Renal cortical epithelial cell (primary cell): ENCODE results near the gene STK4. TPM values are rescaled to one million over a fixed set of nuclear protein-coding genes. Genes with fewer than 3 reads are reported as not detected.

Experiments used
- DNase-seq: peaks from one replicate; pipeline ENCODE4 v3.0.0-alpha.2; 2011; ENCODE audit warnings: low read depth
- total RNA-seq: library from RNA; depleted of rRNA; stranded (reverse); fragments of >200 nt; gene quantifications from 2 replicates; pipeline ENCODE4 v1.2.3, GENCODE V29; 2014

The STK4 gene
- total RNA-seq, 1 donor from 2014 or later: 41.2 TPM

DNA sequence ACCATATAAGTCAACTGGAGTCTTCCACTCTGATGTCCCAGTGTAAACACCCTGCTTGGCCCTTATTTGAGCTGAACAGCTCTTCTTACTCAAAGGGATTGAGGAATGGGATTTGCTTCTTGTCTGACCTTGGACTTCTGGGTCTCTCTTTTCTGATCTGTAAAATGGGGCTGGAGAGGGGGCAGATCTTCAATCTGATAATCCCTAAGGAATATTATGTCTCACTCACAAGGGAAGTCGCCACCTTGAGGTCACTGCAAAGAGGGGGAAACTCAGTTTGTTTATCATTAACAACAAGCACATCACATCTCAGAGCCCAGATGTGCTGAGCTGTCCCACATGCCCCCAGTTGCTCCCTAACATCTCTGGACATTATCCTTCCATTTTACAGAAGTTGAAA lies 119.6 kb downstream of the STK4 start:
- DNase-seq: no peak

DNA sequence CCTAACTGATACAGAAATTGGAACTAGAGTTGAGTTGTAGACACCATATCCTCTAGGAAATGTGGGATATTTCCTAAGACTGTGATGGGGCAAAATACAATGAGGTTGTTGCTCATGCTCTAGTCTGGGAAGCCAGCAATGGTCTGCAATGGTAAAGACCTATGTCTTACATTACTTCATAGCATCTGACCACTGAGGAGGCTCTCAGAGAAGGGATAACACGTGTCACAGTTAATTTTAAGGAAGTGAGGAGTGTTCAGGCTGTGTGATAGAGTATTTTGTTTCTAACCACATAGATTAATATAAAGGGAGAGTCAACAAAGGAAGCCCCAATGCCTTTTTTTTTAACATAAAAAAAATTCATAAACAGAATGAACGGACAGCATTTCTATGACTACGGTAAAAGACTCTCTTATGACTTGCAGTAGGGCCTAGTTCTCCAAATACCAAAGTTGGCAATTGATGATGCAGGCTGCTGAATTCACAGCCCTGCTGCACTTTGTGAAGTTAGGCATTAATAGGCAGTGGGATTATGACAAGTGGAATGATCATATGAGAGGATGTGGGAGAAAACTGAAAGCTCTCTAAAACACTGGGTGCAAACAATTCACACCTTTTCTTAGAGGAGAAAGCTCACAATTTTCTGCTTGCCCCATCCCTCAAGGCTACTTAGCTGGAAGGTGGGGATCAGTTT lies 120.9 kb downstream of the STK4 start:
- DNase-seq: peak; percentile 63

DNA sequence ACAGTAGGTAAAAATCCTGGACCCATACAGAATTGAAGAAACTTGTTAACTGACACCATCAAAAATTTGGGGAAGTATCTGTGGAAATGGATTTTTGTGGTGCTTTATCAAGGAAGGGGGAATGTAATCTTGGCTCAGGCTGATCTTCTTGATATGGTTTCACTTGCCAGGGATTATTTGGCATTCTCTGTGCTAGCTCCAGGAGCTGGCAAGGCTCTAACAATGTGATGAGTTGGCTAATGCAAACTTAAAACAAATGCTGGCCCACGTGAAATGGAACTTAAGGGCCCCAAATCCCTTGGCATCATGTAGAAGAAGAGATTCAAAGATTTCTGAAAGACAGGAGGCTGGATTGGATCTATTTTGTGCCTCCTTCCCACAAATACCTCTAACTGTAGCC lies 121.5 kb downstream of the STK4 start:
- no peak for DNase-seq

DNA sequence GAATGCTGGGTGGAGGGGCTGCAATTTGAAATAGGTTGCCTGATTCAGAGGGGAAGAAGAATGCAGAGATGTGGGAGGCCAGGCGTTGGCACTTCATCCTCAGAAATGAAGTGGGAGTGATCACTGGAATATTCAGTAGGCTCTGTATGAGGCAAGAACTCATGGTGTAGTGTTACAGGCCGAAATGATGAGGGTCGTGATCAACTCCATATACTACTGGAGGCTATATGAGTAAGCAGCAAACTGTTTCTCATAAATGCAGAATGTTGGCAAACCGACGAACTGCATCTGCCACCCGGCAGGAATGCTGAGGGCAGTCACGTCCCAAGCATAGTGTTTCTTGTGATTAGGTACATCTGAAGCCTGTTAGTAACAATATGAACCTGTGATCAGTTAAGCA lies 121.9 kb downstream of the STK4 start:
- peak; percentile 97 for DNase-seq

DNA sequence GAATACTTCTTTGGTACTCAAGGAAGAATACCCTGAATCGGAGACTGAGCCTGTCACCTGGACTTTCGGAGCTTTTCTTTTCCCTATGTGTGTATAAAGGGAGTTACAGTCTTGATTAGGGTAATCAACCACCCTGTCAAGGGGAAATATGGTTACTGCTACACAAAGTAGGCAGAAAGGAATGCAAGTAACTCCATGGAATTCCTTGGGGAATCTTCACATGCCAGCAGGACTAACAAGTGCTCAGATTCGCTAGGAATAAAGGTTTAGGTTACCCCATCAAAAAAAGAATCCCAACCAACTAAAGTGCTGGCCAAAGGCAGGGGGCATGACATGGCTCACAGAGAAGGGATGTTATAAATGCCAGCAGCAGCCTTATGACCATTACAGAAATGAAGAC lies 124.2 kb downstream of the STK4 start:
- no peak for DNase-seq

DNA sequence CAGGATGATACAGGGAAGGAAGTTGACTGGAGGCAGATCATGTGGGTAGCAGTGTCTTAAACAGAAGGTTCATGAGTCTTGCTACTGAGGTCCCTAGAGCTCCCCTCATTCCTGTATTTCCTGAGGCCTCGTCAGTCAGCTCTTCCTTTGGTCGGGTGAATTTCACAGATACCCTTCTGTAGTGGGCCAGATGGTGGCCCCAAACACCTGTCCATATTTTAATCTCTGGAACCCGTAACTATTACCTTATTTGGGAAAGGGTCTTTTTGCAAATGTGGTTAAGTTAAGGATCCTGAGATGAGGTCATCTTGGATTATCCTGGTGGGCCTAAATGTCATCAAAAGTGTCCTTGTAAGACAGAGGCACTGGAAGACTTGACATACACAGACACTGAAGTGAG lies 125.1 kb downstream of the STK4 start:
- no peak for DNase-seq

DNA sequence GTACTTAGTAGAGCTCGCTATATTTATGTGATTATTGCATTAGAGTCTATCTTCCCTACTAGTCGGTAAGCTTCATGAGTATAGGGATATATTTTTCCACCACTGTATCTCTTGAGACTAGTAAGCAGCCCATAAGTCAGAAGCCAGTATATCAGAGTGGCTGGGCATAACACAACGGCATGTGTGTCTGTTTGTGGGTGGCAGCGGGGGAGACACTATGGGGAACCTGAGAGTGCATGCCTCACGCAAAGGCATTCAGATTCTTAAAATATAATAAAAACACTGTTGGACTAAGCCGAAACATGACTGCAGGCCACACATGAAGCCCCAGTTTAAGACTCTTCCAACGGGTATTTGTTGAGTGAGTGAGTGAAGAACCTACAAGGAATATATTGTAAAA lies 126.6 kb downstream of the STK4 start:
- no peak for DNase-seq

DNA sequence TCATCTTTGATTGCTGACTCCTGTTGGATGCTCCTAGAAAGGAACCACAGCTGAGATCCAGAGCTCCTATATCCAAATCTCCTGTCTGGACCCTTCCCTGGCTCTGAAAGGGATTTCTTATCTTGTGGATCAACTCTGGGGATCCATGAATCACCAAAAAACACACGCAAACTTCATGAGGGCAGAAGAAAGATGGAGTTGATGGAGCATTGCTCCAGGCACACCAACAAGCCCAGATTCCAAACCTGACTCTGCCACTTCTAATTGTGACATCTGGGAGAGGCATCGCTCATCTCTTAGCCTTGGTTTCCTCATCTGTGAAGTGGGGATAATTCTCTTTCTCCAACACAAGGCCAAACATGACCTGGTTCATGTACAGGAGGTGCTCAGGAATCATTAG lies 127.9 kb downstream of the STK4 start:
- DNase-seq: no peak

DNA sequence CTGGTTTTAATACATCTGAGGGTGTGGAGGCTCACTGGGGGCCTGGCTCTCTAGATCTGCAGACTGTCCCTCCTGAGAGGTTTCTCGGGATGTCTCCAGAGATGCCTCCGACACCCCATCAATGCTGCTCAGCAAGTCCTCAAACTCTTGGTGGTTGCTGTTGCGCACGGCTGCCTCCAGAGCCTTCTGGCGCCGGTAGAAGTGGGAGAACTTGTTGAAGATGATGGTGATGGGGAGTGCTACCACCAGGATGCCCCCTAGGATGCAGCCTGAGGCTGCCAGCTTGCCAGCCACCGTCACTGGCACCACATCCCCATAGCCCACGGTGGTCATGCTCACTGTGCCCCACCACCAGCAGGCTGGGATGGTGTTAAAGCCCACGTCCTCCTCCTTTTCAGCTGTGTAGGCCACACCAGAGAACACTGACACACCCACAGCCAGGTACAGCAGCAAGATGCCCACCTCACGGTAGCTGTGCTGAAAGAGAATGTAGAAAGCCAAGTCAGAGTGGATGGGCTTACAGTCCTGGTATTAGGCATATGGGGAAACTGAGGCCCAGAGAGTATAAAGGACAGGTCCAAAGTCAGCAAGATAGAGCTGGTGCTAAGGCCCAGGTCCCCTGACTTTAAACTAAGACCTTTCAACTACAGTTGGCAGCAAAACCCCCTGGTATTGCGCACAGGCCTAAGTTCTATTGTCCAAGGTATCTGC lies 128.7 kb downstream of the STK4 start:
- no peak for DNase-seq

DNA sequence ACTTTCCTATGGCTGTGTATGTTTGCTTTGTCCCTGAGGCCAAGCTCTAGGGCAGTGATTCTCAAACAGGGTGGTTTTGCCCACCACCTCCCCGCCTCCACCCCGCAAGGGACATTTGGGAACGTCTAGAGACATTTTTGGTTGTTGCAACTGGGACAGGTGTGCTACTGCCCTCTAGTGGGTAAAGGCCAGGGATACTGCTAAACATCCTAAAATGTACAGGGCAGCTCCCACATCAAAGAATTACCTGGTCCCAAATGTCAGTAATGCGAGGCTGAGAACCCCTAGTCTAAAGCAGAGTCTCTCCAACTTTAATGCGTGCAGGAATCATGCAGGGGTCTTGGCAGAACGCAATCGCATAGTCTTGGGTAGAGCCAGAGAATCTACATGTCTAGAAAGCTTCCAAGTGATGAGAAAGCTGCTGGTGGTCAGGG lies 129.5 kb downstream of the STK4 start:
- DNase-seq: peak; percentile 54

DNA sequence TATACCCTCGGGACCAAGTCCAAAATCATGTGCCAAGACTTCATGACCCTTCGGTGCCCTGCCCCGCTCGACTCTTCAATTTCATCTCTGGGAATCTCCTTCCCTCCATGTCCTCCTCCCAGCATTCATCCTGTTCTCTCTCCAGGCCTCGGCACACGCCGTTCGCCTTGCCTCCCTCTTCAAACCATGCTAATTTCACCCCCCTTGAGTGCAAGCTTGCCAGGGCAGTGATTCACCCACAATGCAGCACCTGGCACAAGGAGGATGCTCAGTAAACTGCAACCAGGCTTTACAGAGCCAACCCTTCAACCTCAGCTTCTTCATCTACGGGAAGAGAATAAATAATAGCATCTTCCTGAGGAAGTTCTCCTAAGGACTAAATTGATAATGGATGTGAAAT lies 130.5 kb downstream of the STK4 start:
- DNase-seq: no peak

DNA sequence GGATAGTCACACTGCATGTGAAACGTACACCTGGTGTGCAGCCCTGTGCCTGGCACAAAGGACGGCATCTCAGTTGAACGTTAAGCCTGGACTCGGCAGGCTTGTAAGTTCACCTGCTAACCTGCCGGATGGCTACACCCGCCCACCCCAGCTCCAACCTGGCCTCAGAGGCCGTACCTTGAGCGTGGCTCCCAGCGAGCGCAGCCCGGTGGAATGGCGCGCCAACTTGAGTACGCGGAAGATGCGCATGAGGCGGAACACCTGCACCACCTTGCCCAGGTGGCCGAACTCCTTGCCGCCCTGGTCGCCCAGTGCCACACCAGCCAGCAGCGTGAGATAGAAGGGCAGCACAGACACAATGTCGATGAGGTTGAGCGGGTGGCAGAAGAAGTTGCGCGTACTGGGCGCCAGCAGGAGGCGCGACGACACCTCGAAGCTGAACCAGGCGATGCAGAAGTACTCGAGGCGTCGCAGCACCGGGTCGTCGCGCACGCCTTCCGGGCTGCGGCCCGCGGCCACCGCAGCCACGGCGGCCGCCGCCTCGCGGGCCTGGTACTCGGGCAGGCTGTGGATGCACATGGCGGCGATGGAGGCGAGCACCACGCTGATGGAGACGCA lies 131.3 kb downstream of the STK4 start:
- DNase-seq: peak; percentile 48

DNA sequence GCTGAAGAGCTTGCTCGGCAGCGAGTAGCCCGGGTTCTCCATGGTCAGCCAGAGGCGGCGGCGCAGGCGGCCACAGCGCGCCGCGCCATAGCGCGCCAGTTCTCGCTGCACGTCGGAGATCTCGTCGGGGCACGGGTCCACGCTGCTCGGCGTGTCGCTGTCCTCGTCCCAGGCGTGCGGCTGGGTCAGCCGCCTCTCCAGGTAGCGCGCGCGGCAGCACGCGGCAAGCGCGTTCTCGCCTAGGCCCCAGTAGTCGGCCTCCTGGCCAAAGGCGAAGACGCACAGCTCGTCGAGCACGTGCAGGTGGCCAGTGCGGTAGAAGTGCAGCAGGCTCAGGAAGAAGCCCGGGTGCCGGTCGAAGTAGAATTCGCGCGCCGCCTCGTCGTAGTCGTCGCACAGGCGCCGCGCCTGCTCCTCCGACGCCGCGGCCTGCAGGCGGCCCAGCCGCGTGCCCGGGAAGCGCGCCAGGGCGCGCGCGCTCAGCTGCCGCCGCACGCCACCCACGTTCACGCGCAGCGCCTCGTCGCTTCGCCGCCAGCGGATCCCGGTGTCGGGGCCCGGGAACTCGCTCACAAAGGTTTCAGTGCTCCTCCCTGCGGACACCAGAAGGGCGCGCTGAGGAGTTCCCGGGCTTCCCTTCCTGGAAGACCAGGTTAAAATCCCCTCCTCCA lies 131.9 kb downstream of the STK4 start:
- DNase-seq: peak; percentile 33

DNA sequence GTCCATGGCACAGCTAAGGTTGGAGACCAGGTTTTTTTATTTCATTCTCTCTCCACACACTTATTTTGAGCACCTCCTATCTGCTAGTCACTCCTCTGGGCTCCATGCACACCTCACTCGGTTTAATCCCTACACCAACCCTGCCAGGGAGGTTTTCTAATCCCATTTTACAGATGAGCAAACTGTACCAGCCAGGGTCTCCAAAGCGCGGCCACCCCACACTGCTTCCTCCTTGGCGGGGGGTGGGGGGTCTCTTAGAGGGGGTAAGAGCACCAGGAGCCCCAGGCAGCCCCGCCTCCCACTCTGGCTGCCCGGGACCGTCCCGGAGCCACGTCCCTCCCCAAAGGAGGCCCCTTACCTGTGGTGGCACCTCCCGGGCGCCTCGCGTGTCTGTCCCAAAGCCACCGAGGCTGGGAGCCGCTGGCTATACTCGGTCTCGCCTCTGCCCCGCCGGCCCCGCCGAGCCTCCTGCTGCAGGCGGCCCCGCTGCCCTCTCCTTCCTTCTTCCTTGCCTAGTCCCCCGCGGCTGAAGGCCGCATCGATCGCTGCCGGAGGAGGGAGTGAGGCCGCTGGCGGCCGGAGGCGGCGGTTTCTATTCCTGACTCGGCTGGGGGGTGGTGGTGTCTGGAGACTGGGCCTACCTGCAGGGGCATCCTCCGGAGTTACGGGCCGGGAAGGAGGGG lies 134.4 kb downstream of the STK4 start, which contains the start of gene KCNS1:
Gene KCNS1, minus strand, starts transcription at position 565 of the 683 bp plus-strand sequence. CDS start 1,891 bp downstream, outside the sequence.
- DNase-seq: no peak

DNA sequence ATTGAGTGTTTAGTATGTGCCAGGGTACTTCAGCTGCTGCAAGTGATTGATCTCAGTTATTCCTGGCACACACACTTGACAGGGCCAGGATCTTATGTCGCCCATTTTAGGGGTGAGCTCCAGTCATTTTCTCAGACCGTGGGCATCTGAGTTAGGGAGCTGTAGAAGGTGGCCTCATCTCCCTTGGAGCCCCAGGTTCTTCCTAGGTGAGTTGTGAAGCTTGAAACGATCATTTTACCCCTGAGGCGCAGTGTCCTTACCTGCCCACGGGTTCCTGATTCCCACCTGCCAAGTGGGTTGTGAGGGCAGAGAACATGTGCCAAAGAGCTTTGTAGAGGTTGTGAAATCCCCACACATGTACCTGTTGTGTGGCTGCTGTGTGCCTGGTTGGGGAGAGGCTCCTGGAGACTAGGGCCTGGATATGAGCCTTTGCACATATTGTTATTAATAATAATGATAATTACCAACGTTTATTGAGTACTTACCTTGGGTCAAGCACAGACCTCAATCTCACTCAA lies 135.1 kb downstream of the STK4 start:
- DNase-seq: no peak

DNA sequence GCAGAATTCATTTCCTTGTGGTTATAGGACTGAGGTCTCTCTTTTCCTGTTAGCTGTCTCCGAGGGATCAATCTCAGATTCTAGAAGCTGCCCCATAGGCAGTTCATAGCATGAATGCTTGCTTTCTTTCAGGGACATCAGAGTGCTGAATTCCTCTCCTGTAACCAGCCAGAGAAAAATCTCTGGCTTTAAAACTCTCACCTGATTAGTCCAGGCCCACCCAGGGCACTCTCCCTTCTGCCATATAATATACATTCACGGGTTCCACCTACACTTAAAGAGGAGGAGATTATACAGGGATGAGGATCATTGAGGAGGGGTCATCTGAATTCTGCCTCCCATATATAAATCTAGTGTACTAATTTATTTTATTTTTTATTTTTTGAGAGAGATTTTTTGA lies 136.8 kb downstream of the STK4 start:
- DNase-seq: no peak

DNA sequence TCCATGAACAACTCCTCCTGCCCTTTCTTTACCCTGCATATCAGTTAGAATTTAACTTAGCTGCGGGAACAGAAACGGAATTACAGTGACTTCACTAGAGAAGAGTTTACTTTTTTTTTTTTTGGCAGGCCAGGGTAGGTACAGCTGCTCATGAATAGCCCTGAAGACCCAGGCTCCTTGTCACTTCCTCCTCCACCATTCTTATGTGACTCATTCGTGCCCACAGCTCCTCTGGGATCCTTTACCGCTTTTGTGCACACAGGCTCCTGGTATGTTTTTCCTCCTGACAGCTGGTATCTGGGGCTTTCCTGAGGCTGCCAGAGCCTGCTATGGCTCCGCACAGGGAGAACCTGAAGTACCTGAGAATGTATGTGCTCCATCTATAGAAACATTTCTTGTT lies 138.5 kb downstream of the STK4 start:
- DNase-seq: peak; percentile 98

DNA sequence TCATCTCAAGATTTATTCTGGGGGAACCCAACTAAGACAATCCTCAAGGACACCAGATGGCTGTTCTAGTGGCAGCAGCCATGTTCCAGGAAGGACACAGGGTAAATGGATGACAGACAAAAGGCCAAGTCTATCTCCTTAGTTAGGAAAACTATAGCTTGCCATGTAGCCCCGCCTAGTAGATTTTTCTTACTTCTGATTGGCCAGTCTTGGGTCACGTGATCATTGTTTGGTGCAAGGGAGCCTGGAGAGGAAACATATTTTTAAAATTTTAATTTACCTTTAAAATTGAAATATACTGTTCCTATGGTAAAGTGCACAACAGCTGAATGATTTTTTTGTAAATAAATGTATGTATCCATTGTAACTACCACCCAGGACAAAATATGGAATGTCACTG lies 139.0 kb downstream of the STK4 start:
- no peak for DNase-seq

DNA sequence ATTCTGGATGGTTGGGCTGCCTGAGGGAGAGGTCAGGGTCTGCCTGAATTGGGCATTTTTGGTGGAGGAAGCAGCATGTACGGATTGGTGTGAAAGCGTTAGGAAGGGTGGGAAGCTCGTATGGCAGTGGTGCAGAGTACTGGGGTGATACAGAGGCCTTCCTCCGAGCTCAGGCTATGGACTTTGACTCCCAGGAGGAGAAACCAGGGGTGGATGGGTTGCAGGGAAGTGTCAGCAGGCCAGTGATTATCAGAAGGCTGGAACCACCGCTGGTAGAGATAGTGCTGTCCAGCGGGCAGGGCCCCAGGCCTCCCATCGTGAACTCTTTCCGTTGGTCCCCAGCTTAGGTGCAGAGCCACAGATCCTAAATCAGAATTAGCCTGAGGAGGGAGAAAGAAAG lies 143.3 kb downstream of the STK4 start:
- no peak for DNase-seq

DNA sequence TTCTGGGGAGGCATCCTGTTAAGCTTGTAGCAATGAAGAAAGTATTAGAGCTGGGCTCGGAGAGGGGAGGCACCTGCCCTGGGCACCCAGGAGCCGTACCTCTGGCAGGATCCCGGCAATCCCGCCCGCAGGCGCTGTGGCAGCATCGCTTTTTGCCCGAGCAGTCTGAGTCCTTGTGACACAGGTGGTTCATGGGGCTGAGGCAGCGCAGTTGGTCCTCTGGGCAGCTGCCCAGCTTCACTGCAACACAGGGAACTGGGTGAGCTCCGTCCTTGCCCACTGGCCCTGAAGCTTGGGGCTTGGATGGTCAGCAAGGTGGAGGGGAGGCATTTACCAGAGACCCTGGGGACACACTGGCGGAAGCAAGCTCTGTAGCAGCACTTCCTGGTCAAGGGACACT lies 144.0 kb downstream of the STK4 start:
- no peak for DNase-seq

DNA sequence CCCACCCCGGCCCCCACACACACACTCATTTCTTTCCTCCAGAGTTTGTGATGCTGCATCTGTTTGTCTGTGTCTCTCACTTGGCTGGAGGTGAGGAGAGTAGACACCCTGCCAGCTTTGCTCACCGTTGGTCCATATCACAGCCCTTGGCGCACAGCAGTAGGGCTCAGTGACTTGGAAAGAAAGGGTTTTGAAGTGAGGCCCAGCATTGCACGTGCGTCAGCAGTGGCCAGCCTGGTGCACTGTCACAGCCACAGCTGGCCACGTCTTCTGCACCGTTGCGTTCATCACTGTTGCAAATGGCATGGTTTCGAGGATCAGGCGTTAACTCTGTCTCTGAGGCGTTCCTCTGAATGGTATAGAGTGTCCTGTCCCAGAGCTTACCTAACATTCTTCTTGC lies 145.0 kb downstream of the STK4 start:
- DNase-seq: no peak
